GM12892 (cell line): ENCODE measurements around the gene TIGD6.
"Not testable (repeated sequence)": the region's sequence is repeated elsewhere in the genome, so short reads cannot be mapped to it uniquely, and the experiment has no call there.

Experiments used
- DNase-seq: peaks from one replicate; pipeline ENCODE4 v3.0.0; 2011; ENCODE audit not compliant: insufficient read length
- FAIRE-seq: peaks from 2 replicates; lab custom pipeline; 2011; peaks lifted over from hg19 to GRCh38; lab: Jason Lieb, UNC
- POLR2A ChIP-seq: IDR thresholded peaks from 2 replicates; pipeline ENCODE4 v1.6.1; 2011; ENCODE audit warnings: low read depth, low read length, control low read depth
- POLR2AphosphoS5 ChIP-seq: IDR thresholded peaks from 2 replicates; pipeline ENCODE4 v1.6.1; 2011; ENCODE audit warnings: low read depth, low read length, control low read depth
- TAF1 ChIP-seq: IDR thresholded peaks from 2 replicates; pipeline ENCODE4 v1.6.1; 2011; ENCODE audit warnings: low read depth, mild to moderate bottlenecking, control low read depth, low read length, borderline replicate concordance

TIGD6 gene

DNA sequence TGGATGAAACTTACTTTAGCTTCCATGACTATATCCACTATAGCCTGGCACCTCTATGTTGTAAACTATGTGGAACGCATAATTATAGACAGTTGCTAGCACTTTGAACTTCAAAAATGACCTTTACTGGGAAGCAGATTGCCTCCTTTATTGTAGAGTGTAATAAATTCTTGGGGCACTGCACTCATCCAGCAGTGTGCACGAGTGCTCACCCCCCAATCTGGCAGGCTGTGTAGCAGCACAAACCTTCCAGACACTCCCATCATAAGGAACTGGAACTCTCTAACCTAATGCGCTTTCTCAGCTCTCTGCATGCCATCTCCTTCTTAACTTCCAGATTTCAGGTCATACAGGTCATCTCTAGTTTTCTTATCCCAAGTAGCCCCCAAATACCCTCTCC lies 54.3 kb downstream of the TIGD6 start:
- FAIRE-seq = no peak
- TF ChIP-seq POLR2AphosphoS5 = no peak
- no peak for TF ChIP-seq POLR2A
- DNase-seq = no peak

DNA sequence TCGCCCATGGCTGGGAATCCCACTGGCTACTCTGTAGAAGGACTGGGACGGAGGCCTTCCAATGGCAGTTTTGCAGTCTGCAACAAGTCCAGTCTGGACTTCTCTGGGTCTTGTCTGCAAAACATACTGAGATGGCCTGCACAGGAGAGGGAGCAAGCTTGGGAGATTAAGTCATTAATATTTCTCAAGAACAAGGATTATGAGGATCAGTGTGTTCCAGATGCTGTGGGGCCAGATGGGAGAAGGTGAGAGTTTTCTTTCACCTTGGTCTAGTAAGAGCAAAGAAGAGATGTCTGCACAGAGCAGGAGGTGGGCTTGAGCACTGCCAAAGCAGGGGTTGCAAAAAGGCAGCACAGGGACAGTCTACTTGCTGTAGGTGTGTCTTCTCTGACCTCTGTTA lies 55.8 kb downstream of the TIGD6 start, which contains the start of gene PDE6A:
Gene PDE6A, minus strand, starts transcription at position 128 of the 400 bp plus-strand sequence. Its CDS starts 120 bp downstream, at position 8.
- FAIRE-seq = no peak
- TF ChIP-seq POLR2AphosphoS5 (no peak), POLR2A (no peak), TAF1 (no peak)
- no peak for DNase-seq

DNA sequence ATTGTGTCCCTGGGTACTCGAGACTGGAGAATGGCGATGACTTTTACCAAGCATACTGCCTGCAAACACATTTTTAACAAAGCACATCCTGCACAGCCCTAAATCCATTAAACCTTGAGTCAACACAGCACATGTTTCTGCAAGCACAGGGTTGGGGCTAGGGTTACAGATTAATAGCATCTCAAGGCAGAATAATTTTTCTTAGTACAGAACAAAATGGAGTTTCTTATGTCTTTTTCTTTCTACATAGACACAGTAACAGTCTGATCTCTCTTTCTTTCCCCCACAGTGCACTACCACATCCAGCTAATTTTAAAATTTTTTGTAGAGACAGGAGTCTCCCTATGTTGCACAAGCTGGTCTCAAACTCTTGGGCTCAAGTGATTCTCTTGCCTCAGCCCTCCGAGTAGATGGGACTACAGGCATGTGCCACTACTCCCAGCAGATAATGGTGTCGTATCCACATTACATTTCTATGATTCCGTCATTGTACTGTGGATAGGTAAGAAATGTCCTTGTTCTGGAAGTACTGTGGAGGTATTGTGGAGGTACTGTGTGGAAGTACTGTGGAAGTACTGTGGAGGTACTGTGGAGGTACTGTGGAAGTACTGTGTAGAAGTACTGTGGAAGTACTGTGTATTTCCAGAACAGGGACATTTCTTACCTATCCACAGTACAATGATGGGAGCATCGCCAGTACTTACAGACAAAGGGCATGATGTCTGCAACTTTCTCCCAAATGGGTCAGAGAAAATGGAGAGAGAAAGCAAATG lies 57.1 kb downstream of the TIGD6 start:
- DNase-seq, FAIRE-seq: not testable (repeated sequence)
